ENCODE data around the gene VTI1A. TPM values are rescaled to one million over a fixed set of nuclear protein-coding genes. Genes with fewer than 3 reads are reported as not detected.

VTI1A gene
- total and polyA plus RNA-seq, 2 of the 13 experiments (the other 11 are each of a cell fraction or from before 2014, with no cell fraction given), result 11.7 to 32.7 TPM

DNA sequence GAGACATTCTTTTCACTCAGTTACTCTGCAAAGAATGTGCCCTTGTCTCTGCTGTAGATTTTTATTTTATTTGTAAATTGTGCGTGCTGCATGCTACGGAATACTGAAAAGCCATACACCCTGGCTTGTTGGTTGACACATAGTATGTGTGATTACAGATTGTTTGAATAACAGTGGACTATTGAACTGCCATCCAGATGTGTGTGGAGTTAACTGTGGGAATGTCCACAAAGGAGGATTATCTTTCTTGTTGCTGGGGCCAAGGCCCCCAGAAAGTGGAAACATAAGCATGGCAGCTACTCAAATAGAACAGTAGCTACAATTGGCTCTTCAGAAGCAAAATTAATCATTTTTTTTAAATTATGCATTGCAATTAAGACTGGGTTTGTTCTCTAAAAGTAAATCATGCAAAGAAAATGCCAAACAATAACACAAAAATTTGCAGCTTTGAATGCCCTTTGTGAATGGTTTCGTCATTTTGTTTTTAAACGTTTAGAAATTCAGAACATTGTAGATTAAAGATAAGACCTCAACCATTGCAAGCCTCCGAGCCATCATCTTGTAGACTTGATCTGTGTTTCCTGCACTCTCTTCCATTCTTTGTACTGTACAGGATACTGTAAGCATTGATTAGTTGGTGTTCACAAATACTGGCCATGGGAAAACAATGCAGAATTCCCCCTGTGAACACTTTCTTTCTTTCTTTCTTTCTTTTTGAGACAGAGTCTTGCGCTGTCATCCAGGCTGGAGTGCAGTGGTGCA, 292.8 kb downstream of the VTI1A start (continued):
- peak; percentile 94 for TF ChIP-seq DPF2 (CRISPR knock-in tag; IDR thresholded peaks at IDR 0.05; ENCODE audit: borderline replicate concordance, low read depth)
- TF ChIP-seq POGK (CRISPR knock-in tag; conservative IDR thresholded peaks at IDR 0.05), result peak; percentile 59; the same call in 1 of the 2 replicates
- TF ChIP-seq, protein P1, sequence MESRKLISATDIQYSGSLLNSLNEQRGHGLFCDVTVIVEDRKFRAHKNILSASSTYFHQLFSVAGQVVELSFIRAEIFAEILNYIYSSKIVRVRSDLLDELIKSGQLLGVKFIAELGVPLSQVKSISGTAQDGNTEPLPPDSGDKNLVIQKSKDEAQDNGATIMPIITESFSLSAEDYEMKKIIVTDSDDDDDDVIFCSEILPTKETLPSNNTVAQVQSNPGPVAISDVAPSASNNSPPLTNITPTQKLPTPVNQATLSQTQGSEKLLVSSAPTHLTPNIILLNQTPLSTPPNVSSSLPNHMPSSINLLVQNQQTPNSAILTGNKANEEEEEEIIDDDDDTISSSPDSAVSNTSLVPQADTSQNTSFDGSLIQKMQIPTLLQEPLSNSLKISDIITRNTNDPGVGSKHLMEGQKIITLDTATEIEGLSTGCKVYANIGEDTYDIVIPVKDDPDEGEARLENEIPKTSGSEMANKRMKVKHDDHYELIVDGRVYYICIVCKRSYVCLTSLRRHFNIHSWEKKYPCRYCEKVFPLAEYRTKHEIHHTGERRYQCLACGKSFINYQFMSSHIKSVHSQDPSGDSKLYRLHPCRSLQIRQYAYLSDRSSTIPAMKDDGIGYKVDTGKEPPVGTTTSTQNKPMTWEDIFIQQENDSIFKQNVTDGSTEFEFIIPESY (CRISPR knock-in tag; IDR thresholded peaks at IDR 0.05), result peak; percentile 40; the same call in 1 of the 2 replicates
- no peak for TF ChIP-seq ZNF33B (CRISPR knock-in tag; IDR thresholded peaks at IDR 0.05)
- TF ChIP-seq STAG1 (CRISPR knock-in tag; IDR thresholded peaks at IDR 0.05), result peak; percentile 37
- TF ChIP-seq, protein P2, sequence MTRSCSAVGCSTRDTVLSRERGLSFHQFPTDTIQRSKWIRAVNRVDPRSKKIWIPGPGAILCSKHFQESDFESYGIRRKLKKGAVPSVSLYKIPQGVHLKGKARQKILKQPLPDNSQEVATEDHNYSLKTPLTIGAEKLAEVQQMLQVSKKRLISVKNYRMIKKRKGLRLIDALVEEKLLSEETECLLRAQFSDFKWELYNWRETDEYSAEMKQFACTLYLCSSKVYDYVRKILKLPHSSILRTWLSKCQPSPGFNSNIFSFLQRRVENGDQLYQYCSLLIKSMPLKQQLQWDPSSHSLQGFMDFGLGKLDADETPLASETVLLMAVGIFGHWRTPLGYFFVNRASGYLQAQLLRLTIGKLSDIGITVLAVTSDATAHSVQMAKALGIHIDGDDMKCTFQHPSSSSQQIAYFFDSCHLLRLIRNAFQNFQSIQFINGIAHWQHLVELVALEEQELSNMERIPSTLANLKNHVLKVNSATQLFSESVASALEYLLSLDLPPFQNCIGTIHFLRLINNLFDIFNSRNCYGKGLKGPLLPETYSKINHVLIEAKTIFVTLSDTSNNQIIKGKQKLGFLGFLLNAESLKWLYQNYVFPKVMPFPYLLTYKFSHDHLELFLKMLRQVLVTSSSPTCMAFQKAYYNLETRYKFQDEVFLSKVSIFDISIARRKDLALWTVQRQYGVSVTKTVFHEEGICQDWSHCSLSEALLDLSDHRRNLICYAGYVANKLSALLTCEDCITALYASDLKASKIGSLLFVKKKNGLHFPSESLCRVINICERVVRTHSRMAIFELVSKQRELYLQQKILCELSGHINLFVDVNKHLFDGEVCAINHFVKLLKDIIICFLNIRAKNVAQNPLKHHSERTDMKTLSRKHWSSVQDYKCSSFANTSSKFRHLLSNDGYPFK (CRISPR knock-in tag; IDR thresholded peaks at IDR 0.05; ENCODE audit: borderline replicate concordance), result no peak
- TF ChIP-seq, protein P3, sequence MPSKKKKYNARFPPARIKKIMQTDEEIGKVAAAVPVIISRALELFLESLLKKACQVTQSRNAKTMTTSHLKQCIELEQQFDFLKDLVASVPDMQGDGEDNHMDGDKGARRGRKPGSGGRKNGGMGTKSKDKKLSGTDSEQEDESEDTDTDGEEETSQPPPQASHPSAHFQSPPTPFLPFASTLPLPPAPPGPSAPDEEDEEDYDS (CRISPR knock-in tag; IDR thresholded peaks at IDR 0.05), result peak; percentile 48; the same call in 1 of the 2 replicates
- no peak for TF ChIP-seq ZNF816 (CRISPR knock-in tag; IDR thresholded peaks at IDR 0.05; ENCODE audit: borderline replicate concordance)
- no peak for TF ChIP-seq ZNF792 (CRISPR knock-in tag; IDR thresholded peaks at IDR 0.05)
- TF ChIP-seq MAZ (IDR thresholded peaks at IDR 0.05; ENCODE audit: borderline replicate concordance, low read depth, low read length), result no peak
- peak; percentile 59; the same call in 1 of the 2 replicates for TF ChIP-seq MAZ (CRISPR knock-in tag; IDR thresholded peaks at IDR 0.05; ENCODE audit: low read depth)
- TF ChIP-seq NFE2 (CRISPR knock-in tag; IDR thresholded peaks at IDR 0.05), result no peak
- peak; percentile 51 to 84 for TF ChIP-seq NR2F1 (CRISPR knock-in tag; IDR thresholded peaks at IDR 0.05)
- no peak for TF ChIP-seq KMT2A (CRISPR knock-in tag; IDR thresholded peaks at IDR 0.05)
- TF ChIP-seq ZNF205 (CRISPR knock-in tag; IDR thresholded peaks at IDR 0.05), result 0 out of 2 replicates have a peak, but pooled peaks have one; percentile 21
- no peak for TF ChIP-seq STAT6 (CRISPR knock-in tag; IDR thresholded peaks at IDR 0.05; ENCODE audit: borderline replicate concordance)
- 0 out of 2 replicates have a peak, but pooled peaks have one; percentile 47 for TF ChIP-seq ZNF639 (CRISPR knock-in tag; conservative IDR thresholded peaks at IDR 0.05)

All from HepG2 (cell line).